Measurements from ENCODE around the gene MIA. TPM values are rescaled to one million over a fixed set of nuclear protein-coding genes. Genes with fewer than 3 reads are reported as not detected.
A peak's percentile ranks its signal among the peaks of the same experiment; 100 is the strongest.
"Not testable (repeated sequence)": the region's sequence is repeated elsewhere in the genome, so short reads cannot be mapped to it uniquely, and the experiment has no call there.

MIA gene
- total RNA-seq = 1 to 10 TPM; 2.1 to 4.1 (median 2.7) TPM

DNA sequence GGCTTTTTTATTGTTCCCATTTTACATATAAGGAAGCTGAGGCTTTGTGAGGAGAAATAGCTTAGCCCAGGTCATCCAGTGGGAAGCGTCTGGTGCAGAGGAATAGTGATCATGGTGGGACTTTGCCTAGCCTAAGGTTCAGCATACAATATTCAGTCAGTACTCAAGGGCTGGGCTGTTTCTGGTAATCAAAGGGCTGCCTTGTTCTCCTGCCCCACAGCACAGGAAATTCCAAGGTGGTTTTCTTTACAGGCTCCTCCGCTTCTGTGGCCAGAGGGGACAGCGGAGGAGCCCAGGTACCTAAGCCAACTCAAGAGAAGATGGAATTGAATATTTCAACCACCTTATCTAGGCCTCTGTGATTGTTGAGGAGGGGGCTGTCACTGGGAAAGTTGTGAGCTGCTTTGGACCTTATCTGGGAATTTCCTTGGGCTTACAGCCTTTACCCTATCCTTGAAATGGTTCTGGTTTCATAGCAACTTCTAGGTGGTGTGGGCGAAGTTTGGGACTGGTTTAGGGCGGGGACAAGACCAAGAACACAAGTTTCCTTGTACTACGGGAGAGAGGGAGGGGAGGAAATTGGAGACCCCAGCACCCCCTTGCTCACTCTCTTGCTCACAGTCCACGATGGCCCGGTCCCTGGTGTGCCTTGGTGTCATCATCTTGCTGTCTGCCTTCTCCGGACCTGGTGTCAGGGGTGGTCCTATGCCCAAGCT is at the start of gene MIA:
Gene MIA (plus strand): TSS at position 606 of the 716 bp plus-strand sequence. CDS start 22 bp downstream, at position 628.
- intact Hi-C loops (cut with DNase I) = no loop called here
- Histone ChIP-seq H3K4me3 (peak within 1 kb of the TSS in 3 of 4 donors; percentile 17 to 33 (median 20)), H3K9me3 (no peaks in the 10 kb centered on the region), H3K27me3 (no peaks in the 10 kb centered on the region), H3K4me1 (peaks cover 16 to 20% (median 19%) of the 10 kb centered on the region in 4 donors), H3K27ac (replicated peaks in 1 of 4) (peak within 1 kb of the TSS in 3 of 4 donors; percentile 94 to 99 (median 99)), H3K36me3 (peaks cover 0 to 7% (median 0%) of the 10 kb centered on the region in 4 donors)
- DNase-seq (ENCODE audit: extremely low spot score) = no peak
- TF ChIP-seq EP300 (IDR thresholded peaks at IDR 0.05) = no peak
- TF ChIP-seq POLR2AphosphoS5 (IDR thresholded peaks at IDR 0.05) = no peak
- TF ChIP-seq POLR2A (IDR thresholded peaks at IDR 0.05; ENCODE audit: low read depth) = no peak
- TF ChIP-seq, protein P1, sequence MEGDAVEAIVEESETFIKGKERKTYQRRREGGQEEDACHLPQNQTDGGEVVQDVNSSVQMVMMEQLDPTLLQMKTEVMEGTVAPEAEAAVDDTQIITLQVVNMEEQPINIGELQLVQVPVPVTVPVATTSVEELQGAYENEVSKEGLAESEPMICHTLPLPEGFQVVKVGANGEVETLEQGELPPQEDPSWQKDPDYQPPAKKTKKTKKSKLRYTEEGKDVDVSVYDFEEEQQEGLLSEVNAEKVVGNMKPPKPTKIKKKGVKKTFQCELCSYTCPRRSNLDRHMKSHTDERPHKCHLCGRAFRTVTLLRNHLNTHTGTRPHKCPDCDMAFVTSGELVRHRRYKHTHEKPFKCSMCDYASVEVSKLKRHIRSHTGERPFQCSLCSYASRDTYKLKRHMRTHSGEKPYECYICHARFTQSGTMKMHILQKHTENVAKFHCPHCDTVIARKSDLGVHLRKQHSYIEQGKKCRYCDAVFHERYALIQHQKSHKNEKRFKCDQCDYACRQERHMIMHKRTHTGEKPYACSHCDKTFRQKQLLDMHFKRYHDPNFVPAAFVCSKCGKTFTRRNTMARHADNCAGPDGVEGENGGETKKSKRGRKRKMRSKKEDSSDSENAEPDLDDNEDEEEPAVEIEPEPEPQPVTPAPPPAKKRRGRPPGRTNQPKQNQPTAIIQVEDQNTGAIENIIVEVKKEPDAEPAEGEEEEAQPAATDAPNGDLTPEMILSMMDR (IDR thresholded peaks at IDR 0.05) = no peak
- WGBS = 78% methylated on average over 9 of the region's 9 CpGs

DNA sequence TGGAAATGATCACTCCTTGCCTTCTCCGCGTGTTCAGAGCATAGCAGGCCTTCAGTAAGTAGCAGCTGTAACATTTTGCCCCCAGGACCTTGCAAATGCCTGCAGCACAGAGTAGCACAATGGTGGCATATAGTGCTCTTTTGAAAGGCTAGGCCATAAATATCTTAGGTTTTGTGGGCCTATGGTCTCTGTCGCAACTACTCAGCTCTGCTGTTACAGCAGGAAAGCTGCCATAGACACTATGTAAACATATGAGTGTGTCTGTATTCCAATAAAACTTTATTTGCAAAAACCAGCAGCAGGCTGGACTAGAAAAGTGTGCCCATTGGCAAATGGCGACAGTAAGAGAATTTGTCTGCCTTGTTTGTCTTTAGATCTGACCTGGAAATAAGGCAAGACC is 49.0 kb upstream of the MIA start:
- peaks cover 0 to 3% (median 0%) of the 10 kb centered on the region in 4 donors for H3K9me3 ChIP-seq
- TF ChIP-seq POLR2AphosphoS5 (IDR thresholded peaks at IDR 0.05) (no peak), POLR2A (IDR thresholded peaks at IDR 0.05; ENCODE audit: low read depth) (no peak), EP300 (IDR thresholded peaks at IDR 0.05) (no peak)
- TF ChIP-seq, protein P1 (IDR thresholded peaks at IDR 0.05) = no peak
- H3K27me3 ChIP-seq = no peaks in the 10 kb centered on the region
- peaks cover 58 to 91% (median 82%) of the 10 kb centered on the region in 4 donors for H3K36me3 ChIP-seq
- WGBS = 97% methylated on average over 4 of the region's 4 CpGs
- peaks cover 16 to 41% (median 38%) of the 10 kb centered on the region in 4 donors for H3K4me1 ChIP-seq
- no peak overlapping the region for H3K27ac ChIP-seq (replicated peaks in 1 of 4)
- DNase-seq (ENCODE audit: extremely low spot score) = no peak
- intact Hi-C loops (cut with DNase I) = no loop called here
- no peak overlapping the region for H3K4me3 ChIP-seq

DNA sequence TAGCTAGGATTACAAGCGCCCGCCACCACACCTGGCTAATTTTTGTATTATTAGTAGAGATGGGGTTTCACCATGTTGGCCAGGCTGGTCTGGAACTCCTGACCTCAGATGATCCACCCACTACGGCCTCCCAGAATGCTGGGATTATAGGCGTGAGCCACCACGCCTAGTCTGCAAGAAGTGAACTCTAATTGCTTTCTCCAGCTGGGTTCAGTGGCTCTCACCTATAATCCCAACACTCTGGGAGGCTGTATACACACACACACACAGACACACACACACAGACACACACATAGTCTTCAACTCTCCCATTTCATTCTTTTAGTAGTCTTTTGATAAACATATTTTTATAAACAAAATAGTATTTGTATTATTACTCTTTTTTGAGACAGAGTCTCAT is 45.3 kb upstream of the MIA start:
- 94% methylated on average over 5 of the region's 5 CpGs for WGBS
- H3K27me3 ChIP-seq; H3K4me1 ChIP-seq; DNase-seq (ENCODE audit: extremely low spot score); H3K4me3 ChIP-seq; H3K27ac ChIP-seq (replicated peaks in 1 of 4); H3K9me3 ChIP-seq; intact Hi-C loops (cut with DNase I): not testable (repeated sequence)
- H3K36me3 ChIP-seq = peaks cover 86 to 100% (median 99%) of the 10 kb centered on the region in 4 donors

DNA sequence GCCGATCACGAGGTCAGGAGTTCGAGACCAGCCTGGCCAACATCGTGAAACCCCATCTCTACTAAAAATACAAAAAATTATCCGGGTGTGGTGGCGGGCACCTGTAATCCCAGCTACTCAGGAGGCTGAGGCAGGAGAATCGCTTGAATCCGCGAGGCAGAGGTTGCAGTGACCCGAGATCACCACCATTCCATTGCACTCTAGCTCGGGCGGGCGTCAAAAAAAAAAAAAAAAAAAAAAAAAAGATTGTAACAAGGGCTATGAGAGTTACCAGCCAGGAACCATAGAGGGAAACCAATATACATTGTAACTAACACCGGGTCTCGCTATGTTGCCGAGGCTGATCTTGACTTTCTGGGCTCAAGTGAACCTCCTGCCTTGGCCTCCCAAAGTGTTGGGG is 43.0 kb upstream of the MIA start:
- WGBS = 96% methylated on average over 16 of the region's 16 CpGs
- H3K9me3 ChIP-seq; H3K4me1 ChIP-seq; H3K27ac ChIP-seq (replicated peaks in 1 of 4); H3K27me3 ChIP-seq; H3K4me3 ChIP-seq; DNase-seq (ENCODE audit: extremely low spot score); intact Hi-C loops (cut with DNase I): not testable (repeated sequence)
- peaks cover 87 to 100% (median 99%) of the 10 kb centered on the region in 4 donors for H3K36me3 ChIP-seq

DNA sequence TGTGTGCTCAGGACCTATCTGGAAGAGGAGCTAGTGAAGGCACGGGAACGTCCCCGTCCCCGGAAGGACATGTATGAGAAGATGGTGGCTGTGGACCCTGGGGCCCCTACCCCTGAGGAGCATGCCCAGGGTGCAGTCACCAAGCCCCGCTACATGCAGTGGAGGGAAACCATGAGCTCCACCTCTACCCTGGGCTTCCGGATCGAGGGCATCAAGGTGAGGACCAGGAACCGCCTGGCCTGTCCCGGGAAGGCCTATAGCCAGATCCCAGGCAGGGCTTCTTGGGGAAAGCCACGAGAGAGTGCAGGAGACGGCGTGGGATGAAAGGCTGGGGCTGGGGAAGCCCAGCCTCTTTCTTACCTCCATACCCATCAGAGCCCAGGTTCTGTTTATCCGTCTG is 42.2 kb upstream of the MIA start:
- Histone ChIP-seq H3K36me3 (peaks cover 88 to 100% (median 99%) of the 10 kb centered on the region in 4 donors), H3K4me3 (no peak overlapping the region), H3K27ac (replicated peaks in 1 of 4) (no peak overlapping the region), H3K9me3 (no peaks in the 10 kb centered on the region), H3K27me3 (no peaks in the 10 kb centered on the region), H3K4me1 (no peaks in the 10 kb centered on the region)
- TF ChIP-seq POLR2A (IDR thresholded peaks at IDR 0.05; ENCODE audit: low read depth) = no peak
- TF ChIP-seq, protein P1 (IDR thresholded peaks at IDR 0.05) = no peak
- TF ChIP-seq POLR2AphosphoS5 (IDR thresholded peaks at IDR 0.05) = no peak
- no peak for TF ChIP-seq EP300 (IDR thresholded peaks at IDR 0.05)
- no peak for DNase-seq (ENCODE audit: extremely low spot score)
- 98% methylated on average over 13 of the region's 13 CpGs for WGBS
- intact Hi-C loops (cut with DNase I) = no loop called here
